Mucosa of descending colon (tissue), 3 donors: ENCODE data around the gene POC1A. TPM values are rescaled to one million over a fixed set of nuclear protein-coding genes. Genes with fewer than 3 reads are reported as not detected.

Experiments
- ATAC-seq: fragments of 200-7000 bp; cut with Tn5 transposase; one replicate; pipeline ENCODE4 v1.9.1; 2020; ENCODE audit warnings: mild to moderate bottlenecking, moderate library complexity
- DNase-seq, 3 donors: peaks; one replicate each; pipeline ENCODE4 v3.0.0-alpha.2; 2020
- H3K36me3 ChIP-seq: fragments of 200-600 bp; one replicate; pipeline ENCODE4 v1.8.0; 2021; ENCODE audit warnings: low read depth, mild to moderate bottlenecking
- H3K4me1 ChIP-seq: fragments of 200-600 bp; one replicate; pipeline ENCODE4 v1.8.0; 2021; ENCODE audit warnings: low read depth, mild to moderate bottlenecking
- H3K4me3 ChIP-seq: fragments of 200-600 bp; one replicate; pipeline ENCODE4 v1.8.0; 2021; ENCODE audit warnings: mild to moderate bottlenecking
- H3K9me3 ChIP-seq: fragments of 200-600 bp; one replicate; pipeline ENCODE4 v1.8.0; 2021; ENCODE audit warnings: mild to moderate bottlenecking
- CTCF ChIP-seq: fragments of 200-600 bp; IDR thresholded peaks from one replicate; pipeline ENCODE4 v1.8.0; 2022; ENCODE audit warnings: antibody characterized with exemption, mild to moderate bottlenecking
- intact Hi-C, 2 donors: fragments of 100-400 bp; cut with DNase I in 1 of 2; cut with micrococcal nuclease in 1 of 2; formaldehyde crosslinking; loops; one replicate each; pipeline versions ENCODE4 v1.11.0 to v1.11.1; 2022; cut with DNase I, micrococcal nuclease
- total RNA-seq, 3 donors: library from RNA; stranded (reverse); fragmentation: NEBNext Ultra II Directional in 2 of 3; extraction: Animal tissue kit (Norgen Biotek cat#: 25700) in 2 of 3; gene quantifications; one replicate each; pipeline versions ENCODE4 v1.2.1 to v1.2.4, GENCODE V29; 2021 to 2023
- donor health status: DM: no; HTN: no; CAD: no; lungs with moderate emphysema.
- donor health status: DM: no; HTN: no; CAD: no.
- donor health status: DM: no; HTN: yes; CAD: no.

The POC1A gene
- total RNA-seq, 3 donors from 2014 or later: 2.9 to 12.1 (median 7.7) TPM

- H3K36me3 ChIP-seq: no peaks in the 10 kb centered on the region
- no peak for TF ChIP-seq CTCF
- intact Hi-C loops: no loop called here
- DNase-seq (peak in 2 of 3 donors; percentile 12 to 53), ATAC-seq (peak; percentile 13)
- no peak overlapping the region for H3K4me3 ChIP-seq
- no peaks in the 10 kb centered on the region for H3K4me1 ChIP-seq
- no peaks in the 10 kb centered on the region for H3K9me3 ChIP-seq
These were observed 65.5 kb downstream of the POC1A start for GRCh38 chr3:52088445-52089367.

- H3K4me1 ChIP-seq: no peaks in the 10 kb centered on the region
- no peaks in the 10 kb centered on the region for H3K9me3 ChIP-seq
- H3K4me3 ChIP-seq: no peak overlapping the region
- no peak for TF ChIP-seq CTCF
- intact Hi-C loops: no loop called here
- no peaks in the 10 kb centered on the region for H3K36me3 ChIP-seq
- ATAC-seq: peak; percentile 63
- peak in 2 of 3 donors; percentile 21 to 30 for DNase-seq
These were observed 66.5 kb downstream of the POC1A start for GRCh38 chr3:52087731-52088130.

GRCh38 chr3:52086976-52087663 is 67.1 kb downstream of the POC1A start:
- peak in 2 of 3 donors; percentile 12 to 13 for DNase-seq
- intact Hi-C loops: no loop called here
- TF ChIP-seq CTCF: no peak

GRCh38 chr3:52086461-52086860 is 67.8 kb downstream of the POC1A start:
- Histone ChIP-seq H3K4me3 (no peak overlapping the region), H3K36me3 (no peaks in the 10 kb centered on the region), H3K4me1 (no peaks in the 10 kb centered on the region), H3K9me3 (no peaks in the 10 kb centered on the region)
- intact Hi-C loops: no loop called here
- TF ChIP-seq CTCF: no peak
- peak in 1 of 3 donors; percentile 34 for DNase-seq
- no peak for ATAC-seq

More at GRCh38 chr3:52086976-52087663, 67.1 kb downstream of the POC1A start:
- no peak overlapping the region for H3K4me3 ChIP-seq
- H3K4me1 ChIP-seq: no peaks in the 10 kb centered on the region
- ATAC-seq: no peak
- H3K9me3 ChIP-seq: no peaks in the 10 kb centered on the region
- H3K36me3 ChIP-seq: no peaks in the 10 kb centered on the region

GRCh38 chr3:52085681-52086282 is 68.4 kb downstream of the POC1A start:
- Histone ChIP-seq H3K9me3 (no peaks in the 10 kb centered on the region), H3K4me1 (no peaks in the 10 kb centered on the region), H3K4me3 (no peak overlapping the region), H3K36me3 (no peaks in the 10 kb centered on the region)
- DNase-seq: peak in 2 of 3 donors; percentile 13 to 16
- no peak for ATAC-seq
- intact Hi-C loops: no loop called here
- TF ChIP-seq CTCF: no peak
